Measurements from ENCODE around the gene GTPBP1.

GTPBP1 gene

DNA sequence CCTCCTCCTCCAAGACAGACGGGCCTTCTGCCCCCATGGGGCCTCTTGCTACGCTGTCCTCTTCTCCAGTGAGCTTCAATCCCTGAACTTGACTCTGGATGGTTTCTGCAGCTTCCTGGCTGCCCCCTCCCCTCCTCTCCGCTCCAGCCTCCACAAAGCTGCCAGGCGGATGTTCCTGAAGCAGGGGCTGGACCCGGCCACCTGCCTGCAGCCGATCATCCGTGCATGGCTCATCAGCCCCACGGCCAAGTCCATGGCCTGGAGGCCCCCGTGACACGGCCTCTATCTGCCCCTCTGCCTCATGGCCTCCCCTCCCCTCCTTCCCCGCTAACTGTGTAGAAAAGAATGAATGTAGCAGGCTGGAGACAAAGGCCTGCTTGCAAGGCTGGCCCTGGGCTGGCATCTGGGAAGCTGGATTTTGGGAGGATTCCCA is 56.8 kb downstream of the GTPBP1 start:
- peak; percentile 69 for DNase-seq

DNA sequence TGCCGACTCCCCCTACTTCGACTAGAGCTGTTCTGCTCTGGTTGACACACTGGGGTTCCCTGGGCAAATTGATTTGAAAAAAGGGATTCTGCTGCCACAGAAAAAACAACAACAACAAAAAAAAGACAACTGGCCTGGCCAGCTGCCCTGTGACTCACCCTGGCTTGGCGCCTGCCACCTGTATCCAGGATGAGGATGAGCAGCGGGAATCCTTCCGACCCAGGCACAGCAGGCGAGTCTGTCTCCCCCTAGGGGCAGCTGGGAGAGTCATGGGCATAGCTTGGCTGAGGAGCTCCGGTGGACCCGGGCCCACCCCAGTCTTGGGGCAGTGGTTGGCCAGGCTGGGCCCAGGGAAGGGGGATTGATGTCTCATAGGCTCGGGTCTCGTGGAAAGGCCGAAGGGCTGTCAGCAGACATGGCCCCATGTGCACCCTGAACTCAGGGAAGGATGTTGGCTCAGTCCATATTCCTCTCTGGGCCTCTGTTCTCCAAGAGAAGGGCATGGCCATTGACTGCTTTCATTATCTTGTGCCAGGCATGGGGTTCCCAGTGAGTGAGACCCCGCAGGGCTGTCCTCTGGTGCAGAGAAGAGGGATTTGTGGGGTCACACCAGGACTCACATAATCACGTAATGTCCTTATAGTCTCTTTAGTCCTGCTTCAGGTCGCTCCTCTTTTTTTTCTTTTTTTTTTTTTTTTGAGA is 60.5 kb downstream of the GTPBP1 start:
- DNase-seq: no peak

DNA sequence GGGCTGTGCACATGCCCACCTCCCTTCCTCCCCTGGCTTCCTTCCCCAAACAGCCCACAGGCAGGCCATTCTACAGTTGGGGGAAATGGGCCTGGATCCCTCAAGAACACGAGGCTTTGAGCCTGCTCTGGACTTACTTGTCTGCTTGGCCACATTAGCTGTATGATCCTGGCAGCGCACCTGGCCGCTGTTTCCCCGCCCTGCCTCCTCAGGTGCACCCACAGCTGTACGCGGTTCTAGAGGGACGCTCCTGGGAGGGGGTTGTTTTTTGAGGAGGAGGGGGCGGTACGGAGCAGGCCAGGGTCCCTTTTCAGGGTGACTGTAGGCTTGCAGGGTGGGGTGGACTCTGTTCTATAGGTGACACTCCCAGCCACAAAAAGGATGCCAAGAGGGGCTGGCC is 61.6 kb downstream of the GTPBP1 start:
- DNase-seq: no peak

DNA sequence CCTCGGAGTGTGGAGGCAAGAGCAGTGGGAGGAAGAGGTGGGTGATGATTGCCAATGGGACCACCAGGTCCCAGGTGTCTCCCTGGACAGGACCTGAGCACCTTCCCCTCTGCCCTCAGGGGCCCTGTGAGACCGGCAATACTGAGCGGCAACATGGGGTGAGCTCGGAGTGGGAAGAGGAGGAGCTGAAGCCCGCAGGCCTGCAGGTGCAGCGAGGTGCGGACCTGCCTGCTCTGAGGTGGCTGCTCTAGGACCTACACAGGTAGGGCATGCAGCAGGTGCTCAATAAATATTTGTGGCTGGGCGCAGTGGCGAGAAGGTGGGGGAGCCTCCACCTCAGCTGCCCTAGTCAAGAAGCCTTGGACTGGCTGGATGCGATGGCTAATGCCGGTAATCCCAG is 62.3 kb downstream of the GTPBP1 start:
- no peak for DNase-seq

DNA sequence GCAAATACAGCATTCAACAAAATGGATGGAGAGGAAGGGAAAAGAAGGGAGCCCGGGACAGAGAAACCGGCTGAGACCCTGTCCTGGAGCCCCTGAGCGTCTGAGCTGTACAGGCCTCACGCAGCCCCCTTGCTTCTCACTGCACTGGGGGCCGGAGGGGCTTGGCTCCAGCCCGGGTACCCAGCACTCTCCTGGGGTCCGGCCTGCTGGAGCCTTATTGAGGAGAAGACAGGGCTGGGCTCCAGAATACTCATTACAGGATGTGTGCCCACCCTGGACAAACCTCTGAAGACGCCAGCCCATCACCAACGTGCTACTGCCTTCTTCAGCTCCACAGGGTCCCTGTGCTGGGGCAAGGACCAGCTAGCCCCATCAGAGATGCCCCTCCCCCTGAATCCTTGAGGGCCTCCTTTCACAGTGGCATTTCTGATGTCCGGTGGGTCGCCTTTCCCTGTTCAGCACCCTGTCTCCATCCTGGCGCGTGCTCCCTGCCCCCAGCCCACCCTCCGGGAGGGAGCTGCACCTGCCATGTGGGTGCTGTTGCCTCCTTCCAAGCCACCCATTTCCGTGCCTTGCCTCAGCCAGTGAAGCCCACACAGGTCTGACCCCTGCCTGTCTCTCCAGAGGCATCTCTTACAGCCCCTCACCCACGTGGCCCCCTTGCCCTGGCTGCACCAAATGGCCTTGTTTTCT is 64.7 kb downstream of the GTPBP1 start:
- DNase-seq: no peak

DNA sequence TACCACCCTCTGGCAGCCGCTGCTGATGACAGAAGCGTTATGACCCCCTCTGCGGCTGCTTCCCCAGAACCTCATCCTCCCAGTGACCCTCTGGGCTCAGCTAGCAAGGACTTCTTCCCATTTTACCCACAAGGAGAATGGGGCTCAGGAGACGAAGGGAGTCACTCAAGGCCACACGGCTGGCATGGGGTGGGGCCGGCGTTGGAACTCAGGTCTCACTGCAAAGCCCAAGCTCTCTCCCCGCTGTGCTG is 66.8 kb downstream of the GTPBP1 start:
- DNase-seq: no peak

DNA sequence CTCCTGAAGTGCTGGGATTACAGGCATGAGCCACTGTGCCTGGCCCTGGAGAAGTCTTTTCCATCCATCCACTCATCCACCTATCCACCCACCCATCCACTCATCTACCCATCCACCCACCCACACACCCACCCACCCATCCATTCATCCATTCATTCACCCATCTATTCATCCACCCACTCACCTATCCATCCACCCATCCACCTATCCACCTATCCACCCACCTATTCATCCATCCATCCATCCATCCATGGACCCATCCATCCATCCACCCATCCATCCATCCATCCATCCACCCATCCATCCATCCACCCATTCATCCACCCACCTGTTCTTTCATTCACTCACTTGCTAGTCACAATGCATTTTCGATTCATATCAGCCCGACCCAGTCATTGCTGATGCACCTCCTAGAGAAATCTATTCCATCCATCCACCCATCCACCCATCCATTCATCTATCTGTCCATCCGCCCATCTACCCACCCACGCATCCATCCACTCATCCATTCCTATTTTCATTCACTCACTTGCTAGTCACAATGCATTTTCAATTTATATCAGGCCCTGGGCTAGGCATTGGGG is 67.7 kb downstream of the GTPBP1 start:
- DNase-seq: no peak

DNA sequence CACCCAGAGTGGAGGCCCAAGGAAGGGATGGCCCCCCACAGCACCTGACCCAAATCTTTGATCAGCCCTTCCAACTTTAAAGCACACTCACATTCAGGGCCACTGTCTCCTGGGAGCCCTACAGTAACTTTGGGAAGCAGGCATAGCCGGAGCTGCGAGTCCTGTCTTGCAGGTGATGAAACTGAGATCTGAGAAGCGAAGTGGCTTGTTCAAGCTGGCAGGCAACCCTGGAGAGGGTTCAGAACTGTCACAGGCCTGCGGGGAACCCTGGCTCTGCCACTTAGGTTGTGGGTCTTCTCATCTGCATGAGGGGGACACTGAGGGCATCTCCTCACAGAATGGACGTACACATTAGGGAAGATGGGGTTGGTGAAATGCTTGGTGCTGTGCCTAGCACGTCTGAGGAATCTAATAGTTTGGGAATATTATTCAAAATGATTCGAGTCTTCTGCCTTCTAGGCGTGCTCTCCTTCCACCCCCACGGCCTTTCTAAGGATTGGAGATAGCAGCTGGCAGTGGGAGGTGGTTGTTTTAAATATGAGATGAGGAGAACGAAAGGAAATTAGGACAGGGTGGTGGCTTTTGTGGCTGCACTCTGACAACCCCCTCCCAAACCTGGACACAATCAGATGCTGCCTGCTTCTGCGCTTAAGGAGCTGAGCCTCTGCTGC is 68.9 kb downstream of the GTPBP1 start:
- no peak for DNase-seq

DNA sequence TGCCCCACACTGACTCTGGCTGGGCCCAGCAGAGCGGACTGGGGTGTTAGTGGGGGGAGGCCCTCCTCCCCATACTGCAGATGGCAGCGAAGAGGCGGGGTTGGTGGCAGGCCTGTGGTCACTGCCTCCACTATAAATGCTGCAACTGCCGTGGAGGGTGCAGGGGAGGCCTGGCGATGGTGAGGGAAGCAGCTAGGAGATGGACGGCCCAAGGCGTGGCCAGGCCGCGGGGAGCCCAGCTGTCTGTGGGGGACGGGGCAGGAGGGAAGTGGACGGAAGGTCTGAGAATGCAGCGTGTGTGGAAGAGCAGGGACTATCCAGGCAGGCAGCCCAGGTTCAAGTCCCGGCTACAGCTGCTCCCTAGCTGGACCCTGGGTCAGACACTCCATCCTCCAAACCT is 69.9 kb downstream of the GTPBP1 start:
- no peak for DNase-seq

DNA sequence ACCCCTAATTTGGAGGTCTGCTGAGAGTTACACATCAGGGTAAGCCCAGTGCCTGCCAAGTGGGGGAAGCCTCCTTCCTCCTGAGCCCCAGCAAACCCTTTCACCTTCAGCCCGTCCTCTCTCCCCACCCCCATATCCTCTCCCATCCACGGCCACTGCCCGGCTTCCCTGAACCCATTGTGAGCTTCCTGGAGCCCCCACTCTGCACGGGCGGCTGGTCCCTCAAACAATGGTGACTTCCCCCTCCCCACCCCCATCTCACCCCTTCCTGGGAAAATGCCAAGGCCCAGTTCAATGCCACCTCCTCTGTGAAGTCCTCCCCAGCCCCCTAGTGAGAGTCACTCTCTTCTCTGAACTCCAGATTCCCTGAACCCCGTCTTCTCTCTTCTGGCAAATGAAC is 70.3 kb downstream of the GTPBP1 start:
- no peak for DNase-seq

DNA sequence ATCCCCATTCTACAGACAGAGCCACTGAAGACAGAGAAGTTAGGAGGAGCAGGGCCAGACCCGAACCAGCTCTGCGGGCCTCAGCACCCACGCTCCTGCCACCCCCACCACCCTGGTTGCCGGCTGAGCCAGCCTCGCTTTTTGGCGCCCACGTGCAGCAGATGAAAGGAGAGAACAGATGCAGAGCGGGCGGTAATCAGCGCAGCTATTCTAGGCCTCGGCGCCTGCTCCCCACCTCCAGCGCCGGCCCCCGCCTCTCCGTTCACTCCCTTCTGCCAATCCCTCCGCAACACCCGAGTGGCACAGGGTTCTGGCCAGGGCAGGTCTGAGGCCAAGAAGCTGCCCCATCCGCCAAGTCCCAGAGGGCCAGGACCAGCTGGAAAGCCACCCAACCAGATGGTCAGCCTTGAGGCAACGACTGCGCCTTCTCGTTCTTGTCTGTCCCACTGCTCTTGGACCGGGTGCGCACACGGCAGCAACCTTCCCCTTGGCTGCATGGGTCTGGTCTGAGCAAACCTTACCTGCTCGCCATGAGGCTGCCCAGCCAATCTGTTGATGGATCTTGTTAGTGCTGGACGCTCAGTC is 71.4 kb downstream of the GTPBP1 start:
- no peak for DNase-seq

DNA sequence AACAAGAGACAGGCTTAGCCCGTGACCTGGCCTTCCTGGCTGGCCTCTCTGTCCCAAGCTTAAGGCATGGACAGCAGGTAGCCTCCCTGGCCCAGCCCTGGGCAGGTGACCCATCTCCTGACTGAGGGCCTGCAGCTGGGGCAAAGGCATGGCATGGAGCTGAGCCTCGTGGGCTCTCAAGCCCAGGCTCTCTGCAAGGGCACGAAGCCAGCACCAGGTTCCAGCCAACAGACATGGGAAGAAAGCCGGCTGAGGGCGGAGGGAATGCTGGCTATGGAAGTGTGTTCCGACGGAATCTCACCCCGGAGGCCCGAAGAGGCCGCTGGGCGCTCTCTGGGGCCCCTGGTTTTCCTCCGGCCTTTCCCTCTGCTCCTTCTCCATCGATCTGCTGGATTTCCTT is 75.3 kb downstream of the GTPBP1 start:
- no peak for DNase-seq

DNA sequence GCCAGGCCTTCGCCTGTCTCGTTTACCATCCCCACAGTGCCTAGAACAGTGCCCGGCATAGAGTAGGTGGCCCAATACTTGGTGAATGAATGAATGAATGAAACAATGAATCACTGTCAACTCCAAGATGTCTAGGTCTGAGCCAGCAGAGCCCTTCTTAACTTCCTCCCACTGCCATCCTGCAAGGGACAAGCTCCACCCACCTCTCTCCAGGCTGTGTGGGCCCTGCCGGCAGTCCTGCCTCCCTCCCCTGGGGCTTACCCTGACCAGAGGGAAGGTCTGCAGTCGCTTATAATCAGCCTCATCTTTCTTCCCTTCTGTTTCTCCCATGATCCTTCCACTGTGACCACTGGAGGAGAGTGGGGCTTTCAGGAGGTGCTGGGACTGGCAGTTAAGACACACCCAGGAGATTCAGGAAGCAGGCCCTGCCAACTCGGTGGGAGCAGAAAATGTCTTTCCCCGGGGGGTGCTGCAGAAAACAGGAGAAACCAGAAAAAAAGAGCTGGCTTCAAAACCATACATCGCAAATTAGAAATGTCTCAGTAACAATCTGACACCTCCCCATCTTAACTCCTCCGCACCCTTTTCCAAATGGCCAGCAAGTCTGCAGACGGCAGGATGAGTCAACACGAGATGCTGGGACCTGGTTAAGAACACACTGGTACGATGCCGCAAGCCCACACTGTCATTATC is 76.8 kb downstream of the GTPBP1 start:
- DNase-seq: no peak
